Astrocyte (in vitro differentiated cells and primary cell): ENCODE results near the gene DCBLD1. TPM values are rescaled to one million over a fixed set of nuclear protein-coding genes. Genes with fewer than 3 reads are reported as not detected.

Source experiments
- DNase-seq: peaks from one replicate; pipeline ENCODE4 v3.0.0-alpha.2; 2010; ENCODE audit warnings: low read depth
- FAIRE-seq: peaks from 2 replicates; lab custom pipeline; 2011; peaks lifted over from hg19 to GRCh38; lab: Jason Lieb, UNC
- H2AFZ ChIP-seq: 2 replicates; pipeline ENCODE4 v1.6.0; 2012; ENCODE audit warnings: low read depth, low read length, inconsistent platforms
- H3K27ac ChIP-seq: 2 replicates; pipeline ENCODE4 v1.5.1; 2011; ENCODE audit warnings: low read depth, low read length, inconsistent platforms
- H3K27me3 ChIP-seq: 2 replicates; pipeline ENCODE4 v1.6.0; 2011; ENCODE audit warnings: low read length, inconsistent platforms; ENCODE audit not compliant: insufficient read depth
- H3K36me3 ChIP-seq: 2 replicates; pipeline ENCODE4 v1.5.1; 2011; ENCODE audit warnings: low read length, inconsistent platforms; ENCODE audit not compliant: insufficient read depth
- H3K4me1 ChIP-seq: 2 replicates; pipeline ENCODE4 v1.5.1; 2011; ENCODE audit warnings: low read length, inconsistent platforms; ENCODE audit not compliant: insufficient read depth
- H3K4me2 ChIP-seq: 2 replicates; pipeline ENCODE4 v1.6.0; 2012; ENCODE audit warnings: low read length, inconsistent platforms
- H3K4me3 ChIP-seq: 2 replicates; pipeline ENCODE4 v1.5.1; 2011; ENCODE audit warnings: low read depth, mild to moderate bottlenecking, low read length, inconsistent platforms; ENCODE audit not compliant: insufficient read depth
- H3K79me2 ChIP-seq: 2 replicates; pipeline ENCODE4 v1.6.0; 2012; ENCODE audit warnings: mild to moderate bottlenecking, low read length, inconsistent platforms; ENCODE audit not compliant: insufficient read depth
- H3K9ac ChIP-seq: 2 replicates; pipeline ENCODE4 v1.6.0; 2012; ENCODE audit warnings: mild to moderate bottlenecking, low read length, inconsistent platforms
- H3K9me3 ChIP-seq: 2 replicates; pipeline ENCODE4 v1.5.1; 2012; ENCODE audit warnings: low read depth, mild to moderate bottlenecking, low read length, inconsistent platforms; ENCODE audit not compliant: insufficient read depth
- H4K20me1 ChIP-seq: 2 replicates; pipeline ENCODE4 v1.6.0; 2012; ENCODE audit warnings: low read length, inconsistent platforms; ENCODE audit not compliant: insufficient read depth
- H3K27ac Mint-ChIP-seq: one replicate; pipeline ENCODE4 v1.8.0; 2021; ENCODE audit warnings: mild to moderate bottlenecking, mixed read lengths; ENCODE audit not compliant: unreplicated experiment
- H3K27me3 Mint-ChIP-seq: one replicate; pipeline ENCODE4 v1.8.0; 2021; ENCODE audit warnings: low read depth, mixed read lengths; ENCODE audit not compliant: unreplicated experiment
- H3K36me3 Mint-ChIP-seq: one replicate; pipeline ENCODE4 v1.8.0; 2021; ENCODE audit warnings: low read depth, mixed read lengths; ENCODE audit not compliant: unreplicated experiment
- H3K4me1 Mint-ChIP-seq: one replicate; pipeline ENCODE4 v1.8.0; 2021; ENCODE audit warnings: low read depth, mixed read lengths; ENCODE audit not compliant: unreplicated experiment
- H3K4me3 Mint-ChIP-seq: one replicate; pipeline ENCODE4 v1.8.0; 2021; ENCODE audit warnings: mild to moderate bottlenecking, moderate library complexity, mixed read lengths; ENCODE audit not compliant: unreplicated experiment
- H3K9me3 Mint-ChIP-seq: one replicate; pipeline ENCODE4 v1.8.0; 2021; ENCODE audit warnings: mild to moderate bottlenecking, mixed read lengths; ENCODE audit not compliant: unreplicated experiment
- CTCF ChIP-seq: IDR thresholded peaks from 2 replicates; pipeline ENCODE4 v1.5.1; 2011; ENCODE audit warnings: low read depth, mild to moderate bottlenecking, inconsistent platforms, low read length, moderate library complexity; ENCODE audit not compliant: insufficient read depth
- EZH2 ChIP-seq: IDR thresholded peaks from 2 replicates; pipeline ENCODE4 v1.6.1; 2012; ENCODE audit warnings: mild to moderate bottlenecking, low read length, inconsistent platforms; ENCODE audit not compliant: insufficient read depth
- total RNA-seq: library from RNA; stranded (reverse); gene quantifications from 2 replicates; pipeline ENCODE4 v1.2.1, GENCODE V29; 2021

DCBLD1 gene
- total RNA-seq, 1 donor from 2014 or later = 36.8 TPM

- TF ChIP-seq CTCF (no peak), EZH2 (no peak)
- Histone ChIP-seq H2AFZ (peak overlapping the region; percentile 83), H3K4me1 (peaks cover 18% of the 10 kb centered on the region), H3K9me3 (no peaks in the 10 kb centered on the region), H3K27ac (no peak overlapping the region), H3K4me3 (no peak overlapping the region), H4K20me1 (peaks cover 18% of the 10 kb centered on the region), H3K79me2 (peaks cover 36% of the 10 kb centered on the region), H3K9ac (peak overlapping the region; percentile 96), H3K36me3 (no peaks in the 10 kb centered on the region), H3K4me2 (peak overlapping the region; percentile 91), H3K27me3 (no peaks in the 10 kb centered on the region)
- Mint-ChIP-seq H3K27ac (no peak overlapping the region), H3K4me1 (peaks cover 20% of the 10 kb centered on the region), H3K27me3 (no peaks in the 10 kb centered on the region), H3K4me3 (peak overlapping the region; percentile 83), H3K9me3 (peaks cover 3% of the 10 kb centered on the region), H3K36me3 (peaks cover 2% of the 10 kb centered on the region)
- no peak for FAIRE-seq
- DNase-seq = no peak
These were observed 1.1 kb upstream of the DCBLD1 start for GRCh38 chr6:117481278-117481925.

GRCh38 chr6:117481926-117482239, 591 bp upstream of the DCBLD1 start:
- H3K9ac ChIP-seq = peak overlapping the region; percentile 96
- no peak overlapping the region for H3K27ac ChIP-seq
- H4K20me1 ChIP-seq = peaks cover 23% of the 10 kb centered on the region
- peak overlapping the region; percentile 91 for H3K4me2 ChIP-seq
- peaks cover 40% of the 10 kb centered on the region for H3K79me2 ChIP-seq
- H3K36me3 ChIP-seq = peaks cover 2% of the 10 kb centered on the region
- no peak for DNase-seq
- H3K4me1 ChIP-seq = peaks cover 18% of the 10 kb centered on the region
- peak overlapping the region; percentile 83 for H2AFZ ChIP-seq
- FAIRE-seq = no peak
- H3K4me3 ChIP-seq = peak overlapping the region; percentile 93
- H3K36me3 Mint-ChIP-seq = peaks cover 6% of the 10 kb centered on the region
- H3K4me1 Mint-ChIP-seq = peaks cover 22% of the 10 kb centered on the region
- no peaks in the 10 kb centered on the region for H3K27me3 ChIP-seq
- H3K9me3 Mint-ChIP-seq = peaks cover 4% of the 10 kb centered on the region
- no peak for TF ChIP-seq EZH2
- TF ChIP-seq CTCF = no peak
- no peaks in the 10 kb centered on the region for H3K27me3 Mint-ChIP-seq
- H3K9me3 ChIP-seq = no peaks in the 10 kb centered on the region
- no peak overlapping the region for H3K27ac Mint-ChIP-seq
- peak overlapping the region; percentile 83 for H3K4me3 Mint-ChIP-seq

GRCh38 chr6:117483004-117483644, 650 bp downstream of the DCBLD1 start:
- Histone ChIP-seq H3K4me3 (peak overlapping the region; percentile 93), H3K27ac (peak overlapping the region; percentile 77), H3K9me3 (no peaks in the 10 kb centered on the region), H2AFZ (peak overlapping the region; percentile 52), H4K20me1 (peaks cover 28% of the 10 kb centered on the region), H3K9ac (peak overlapping the region; percentile 96), H3K4me2 (peak overlapping the region; percentile 91), H3K36me3 (peaks cover 3% of the 10 kb centered on the region), H3K79me2 (peaks cover 53% of the 10 kb centered on the region), H3K4me1 (peaks cover 18% of the 10 kb centered on the region), H3K27me3 (no peaks in the 10 kb centered on the region)
- FAIRE-seq = no peak
- Mint-ChIP-seq H3K36me3 (peaks cover 18% of the 10 kb centered on the region), H3K9me3 (peaks cover 10% of the 10 kb centered on the region), H3K4me1 (peaks cover 25% of the 10 kb centered on the region), H3K27me3 (no peaks in the 10 kb centered on the region), H3K27ac (peak overlapping the region; percentile 97), H3K4me3 (peak overlapping the region; percentile 97)
- TF ChIP-seq EZH2 (no peak), CTCF (no peak)
- no peak for DNase-seq
